ENCODE results near the gene CGREF1.
"Not testable (repeated sequence)": the region's sequence is repeated elsewhere in the genome, so short reads cannot be mapped to it uniquely, and the experiment has no call there.

CGREF1 gene

GRCh38 chr2:27110603-27111352, 8.2 kb downstream of the CGREF1 start:
- not testable (repeated sequence) for DNase-seq

- no peak for DNase-seq
These were observed 9.8 kb downstream of the CGREF1 start for GRCh38 chr2:27109083-27109482.

GRCh38 chr2:27108221-27108620, 10.7 kb downstream of the CGREF1 start:
- no peak for DNase-seq

- no peak for DNase-seq
These were observed 12.9 kb downstream of the CGREF1 start for GRCh38 chr2:27105981-27106380.

- DNase-seq: no peak
These were observed 16.6 kb downstream of the CGREF1 start for GRCh38 chr2:27102329-27102728.

GRCh38 chr2:27100036-27100435, 18.9 kb downstream of the CGREF1 start:
- DNase-seq: no peak

- DNase-seq: no peak
These were observed 19.5 kb downstream of the CGREF1 start for GRCh38 chr2:27099334-27099955.

GRCh38 chr2:27097341-27097740, 21.6 kb downstream of the CGREF1 start:
- DNase-seq: no peak

GRCh38 chr2:27096748-27097297, 22.1 kb downstream of the CGREF1 start:
- DNase-seq: no peak

GRCh38 chr2:27095745-27096651, 22.9 kb downstream of the CGREF1 start:
- peak; percentile 28 for DNase-seq

- DNase-seq: no peak
These were observed 23.5 kb downstream of the CGREF1 start for GRCh38 chr2:27095427-27095744.

- no peak for DNase-seq
These were observed 24.5 kb downstream of the CGREF1 start for GRCh38 chr2:27094353-27094984.

GRCh38 chr2:27093430-27094352, 25.2 kb downstream of the CGREF1 start:
- no peak for DNase-seq

- no peak for DNase-seq
These were observed 26.1 kb downstream of the CGREF1 start for GRCh38 chr2:27092696-27093429.

GRCh38 chr2:27091746-27092695, 26.9 kb downstream of the CGREF1 start:
- DNase-seq: no peak

- no peak for DNase-seq
These were observed 29.6 kb downstream of the CGREF1 start for GRCh38 chr2:27089111-27089954.

- DNase-seq: no peak
These were observed 30.3 kb downstream of the CGREF1 start for GRCh38 chr2:27088634-27089033.

GRCh38 chr2:27087823-27088410, 31.0 kb downstream of the CGREF1 start:
- no peak for DNase-seq

All from NCI-H748 treated with DMSO at 0.1 percent for 48 hours (cell line).